GM21825 (cell line): ENCODE results near the gene ADCY4.

ENCODE experiments used
- ATAC-seq: cut with Tn5 transposase; IDR thresholded peaks from one replicate; pipeline ENCODE4 v1.9.1; 2021; ENCODE audit warnings: mild to moderate bottlenecking, moderate library complexity; ENCODE audit not compliant: unreplicated experiment

Gene ADCY4

DNA sequence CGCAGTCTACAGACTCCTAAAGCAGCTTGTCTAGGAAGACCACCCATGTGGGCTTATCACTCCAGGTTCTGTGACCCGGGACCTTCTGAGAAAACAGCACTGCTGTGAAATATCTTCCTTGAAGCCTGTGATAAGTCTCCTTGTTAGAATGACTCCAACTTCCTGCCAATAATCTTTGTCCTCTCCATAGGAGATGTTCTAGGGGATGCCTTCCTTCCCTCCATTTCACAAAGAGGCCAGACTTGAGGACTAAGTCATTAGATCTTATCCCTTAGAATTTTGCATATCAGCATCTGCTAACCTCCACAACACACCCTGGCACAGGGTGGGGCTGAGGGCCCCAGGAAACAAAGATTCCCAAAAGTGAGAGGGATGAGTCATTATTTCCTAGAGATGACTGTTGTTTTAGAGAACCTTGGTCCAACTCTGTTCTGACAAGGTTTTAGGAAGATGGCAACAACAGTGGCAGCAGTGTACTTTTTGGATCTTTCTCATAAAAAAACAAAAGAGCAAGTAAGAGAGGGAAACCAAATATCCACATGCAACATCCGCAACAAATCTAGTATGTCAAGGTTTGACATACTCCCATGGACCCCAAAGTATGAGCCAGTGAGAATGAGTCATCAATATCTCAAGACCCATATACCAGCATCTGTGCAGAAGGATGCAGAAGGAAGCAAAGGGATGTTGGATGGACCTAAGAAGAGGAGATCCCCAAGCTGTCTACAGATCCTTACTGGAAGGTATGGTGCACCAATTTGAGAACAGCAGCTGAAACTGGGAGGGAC lies 17.5 kb downstream of the ADCY4 start:
- no peak for ATAC-seq

DNA sequence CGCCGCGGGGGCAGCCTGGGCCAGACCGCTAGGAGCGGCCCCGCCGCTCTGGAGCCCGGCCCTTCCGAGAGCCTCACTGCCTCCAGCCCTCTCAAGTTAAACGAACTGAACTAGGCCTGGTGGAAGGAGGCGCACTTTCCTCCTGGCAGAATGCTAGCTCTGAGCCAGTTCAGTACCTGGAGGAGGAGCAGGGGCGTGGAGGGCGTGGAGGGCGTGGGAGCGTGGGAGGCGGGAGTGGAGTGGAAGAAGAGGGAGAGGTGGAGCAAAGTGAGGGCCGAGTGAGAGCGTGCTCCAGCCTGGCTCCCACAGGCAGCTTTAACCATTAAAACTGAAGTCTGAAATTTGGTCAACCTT lies 18.3 kb downstream of the ADCY4 start:
- ATAC-seq = no peak

DNA sequence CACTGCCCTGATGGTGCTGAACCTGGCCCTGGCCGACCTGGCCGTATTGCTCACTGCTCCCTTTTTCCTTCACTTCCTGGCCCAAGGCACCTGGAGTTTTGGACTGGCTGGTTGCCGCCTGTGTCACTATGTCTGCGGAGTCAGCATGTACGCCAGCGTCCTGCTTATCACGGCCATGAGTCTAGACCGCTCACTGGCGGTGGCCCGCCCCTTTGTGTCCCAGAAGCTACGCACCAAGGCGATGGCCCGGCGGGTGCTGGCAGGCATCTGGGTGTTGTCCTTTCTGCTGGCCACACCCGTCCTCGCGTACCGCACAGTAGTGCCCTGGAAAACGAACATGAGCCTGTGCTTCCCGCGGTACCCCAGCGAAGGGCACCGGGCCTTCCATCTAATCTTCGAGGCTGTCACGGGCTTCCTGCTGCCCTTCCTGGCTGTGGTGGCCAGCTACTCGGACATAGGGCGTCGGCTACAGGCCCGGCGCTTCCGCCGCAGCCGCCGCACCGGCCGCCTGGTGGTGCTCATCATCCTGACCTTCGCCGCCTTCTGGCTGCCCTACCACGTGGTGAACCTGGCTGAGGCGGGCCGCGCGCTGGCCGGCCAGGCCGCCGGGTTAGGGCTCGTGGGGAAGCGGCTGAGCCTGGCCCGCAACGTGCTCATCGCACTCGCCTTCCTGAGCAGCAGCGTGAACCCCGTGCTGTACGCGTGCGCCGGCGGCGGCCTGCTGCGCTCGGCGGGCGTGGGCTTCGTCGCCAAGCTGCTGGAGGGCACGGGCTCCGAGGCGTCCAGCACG lies 18.9 kb downstream of the ADCY4 start:
- ATAC-seq = no peak

DNA sequence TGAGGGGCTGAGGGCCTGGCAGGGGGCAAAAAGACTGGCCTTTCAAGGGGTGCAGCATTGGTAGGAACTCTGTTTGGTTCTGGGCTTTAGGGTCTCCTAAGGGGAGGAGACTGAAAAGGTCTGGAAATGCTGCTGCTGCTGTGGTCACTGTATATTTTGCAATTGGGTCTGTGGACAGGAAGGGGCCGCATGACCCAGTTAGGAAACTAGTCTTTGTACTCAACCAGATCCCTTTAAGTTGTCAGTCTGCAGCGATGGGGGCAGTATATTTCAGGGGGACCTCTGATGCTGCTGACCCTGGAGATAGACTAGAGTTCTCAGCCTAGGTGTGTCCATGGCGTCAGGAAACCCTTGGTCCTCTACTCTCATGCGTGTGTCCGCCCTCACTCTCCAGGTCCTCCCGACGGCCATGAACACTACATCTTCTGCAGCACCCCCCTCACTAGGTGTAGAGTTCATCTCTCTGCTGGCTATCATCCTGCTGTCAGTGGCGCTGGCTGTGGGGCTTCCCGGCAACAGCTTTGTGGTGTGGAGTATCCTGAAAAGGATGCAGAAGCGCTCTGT lies 19.5 kb downstream of the ADCY4 start:
- no peak for ATAC-seq

DNA sequence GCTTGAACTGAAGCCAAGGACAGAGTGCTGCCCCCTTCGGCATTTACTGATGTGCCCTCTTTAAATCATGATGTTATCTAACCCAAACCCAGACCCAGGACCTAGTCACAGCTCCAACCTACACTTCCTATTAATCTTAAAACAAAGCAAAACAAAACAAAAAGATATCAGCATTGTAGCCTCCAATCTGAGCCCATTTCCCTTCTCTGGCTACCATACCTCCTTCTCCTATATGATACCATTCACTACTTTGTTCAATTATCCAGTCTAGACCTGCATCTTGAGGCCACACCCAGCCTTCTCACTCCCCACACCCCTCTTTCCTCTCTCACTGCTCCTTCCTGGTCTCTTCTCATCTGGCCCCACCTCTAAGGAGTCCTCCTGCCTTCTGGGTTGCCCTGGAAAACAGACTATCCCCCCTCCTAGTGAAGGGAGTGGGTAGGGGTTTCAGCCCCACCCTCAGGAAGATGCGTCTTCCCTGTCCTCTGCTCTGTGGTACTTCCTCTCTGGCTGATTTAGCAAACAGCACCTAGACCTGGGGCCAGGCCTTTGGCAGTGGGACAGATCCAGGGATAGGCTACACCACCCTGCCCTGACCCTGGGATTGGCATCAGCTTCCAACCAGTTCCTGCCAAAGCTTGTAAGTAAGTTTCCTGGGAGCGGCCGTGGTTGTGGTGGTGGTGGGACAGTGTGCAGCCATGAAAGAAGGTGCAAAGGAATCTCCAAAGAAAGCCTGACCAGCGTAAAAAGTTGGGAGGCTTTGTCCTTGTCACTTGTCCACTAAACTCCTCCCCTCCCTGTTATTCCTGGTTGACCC lies 20.3 kb downstream of the ADCY4 start:
- no peak for ATAC-seq

DNA sequence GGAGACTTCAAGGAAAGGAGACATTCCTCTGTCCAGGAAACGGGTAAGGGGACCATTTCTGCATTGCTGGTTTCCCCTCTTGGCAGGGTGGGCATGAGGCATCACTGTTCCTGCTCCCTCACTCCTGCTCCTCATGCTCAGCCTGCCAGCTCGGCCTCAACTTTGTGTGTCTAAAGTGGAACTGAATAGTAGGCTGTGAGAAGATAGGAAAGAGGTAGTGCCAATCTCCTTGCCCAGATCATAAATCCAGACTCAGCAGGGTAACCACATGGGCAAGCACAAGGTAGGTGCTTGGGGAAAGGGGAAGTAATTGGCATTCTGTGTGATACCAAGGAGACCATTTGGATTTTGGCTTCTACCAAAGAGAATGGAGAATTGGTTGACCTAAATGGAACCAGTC lies 21.0 kb downstream of the ADCY4 start:
- no peak for ATAC-seq

DNA sequence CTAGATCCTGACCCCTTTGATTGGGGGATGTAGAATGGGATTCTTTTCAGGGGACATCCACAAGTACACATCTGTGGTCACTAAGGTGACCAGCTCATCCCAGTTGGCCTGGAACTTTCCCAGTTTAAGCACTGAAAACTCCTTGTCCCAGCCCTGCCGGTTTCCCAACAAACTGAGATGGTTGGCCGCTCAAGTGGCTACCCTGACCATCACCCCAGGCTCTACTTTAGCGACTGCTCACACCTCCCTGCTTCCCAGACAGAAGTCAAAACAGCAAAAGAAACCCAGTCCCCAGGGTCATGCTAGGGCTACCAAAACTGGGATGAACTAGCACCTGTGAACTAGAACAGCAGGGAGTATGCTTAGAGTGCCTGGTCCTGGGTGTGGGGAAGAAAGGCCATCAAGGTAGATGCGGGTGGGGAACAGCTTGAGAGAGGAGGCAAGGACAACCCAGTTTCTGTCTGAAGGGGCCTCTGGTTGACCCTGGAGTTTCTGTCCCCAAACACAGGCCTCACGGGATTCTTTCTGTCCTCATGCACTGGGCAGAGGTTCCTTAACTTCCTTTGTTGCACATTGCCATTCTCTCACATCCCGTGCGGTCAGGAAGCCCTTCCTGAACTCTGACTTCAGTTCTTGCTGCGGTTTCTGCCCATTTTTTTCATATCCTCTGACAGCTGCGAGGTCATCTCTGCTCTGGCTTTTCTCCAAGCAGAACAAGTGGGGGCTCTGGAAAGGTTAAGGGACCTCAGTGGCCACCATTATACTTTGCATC lies 21.9 kb downstream of the ADCY4 start:
- no peak for ATAC-seq

DNA sequence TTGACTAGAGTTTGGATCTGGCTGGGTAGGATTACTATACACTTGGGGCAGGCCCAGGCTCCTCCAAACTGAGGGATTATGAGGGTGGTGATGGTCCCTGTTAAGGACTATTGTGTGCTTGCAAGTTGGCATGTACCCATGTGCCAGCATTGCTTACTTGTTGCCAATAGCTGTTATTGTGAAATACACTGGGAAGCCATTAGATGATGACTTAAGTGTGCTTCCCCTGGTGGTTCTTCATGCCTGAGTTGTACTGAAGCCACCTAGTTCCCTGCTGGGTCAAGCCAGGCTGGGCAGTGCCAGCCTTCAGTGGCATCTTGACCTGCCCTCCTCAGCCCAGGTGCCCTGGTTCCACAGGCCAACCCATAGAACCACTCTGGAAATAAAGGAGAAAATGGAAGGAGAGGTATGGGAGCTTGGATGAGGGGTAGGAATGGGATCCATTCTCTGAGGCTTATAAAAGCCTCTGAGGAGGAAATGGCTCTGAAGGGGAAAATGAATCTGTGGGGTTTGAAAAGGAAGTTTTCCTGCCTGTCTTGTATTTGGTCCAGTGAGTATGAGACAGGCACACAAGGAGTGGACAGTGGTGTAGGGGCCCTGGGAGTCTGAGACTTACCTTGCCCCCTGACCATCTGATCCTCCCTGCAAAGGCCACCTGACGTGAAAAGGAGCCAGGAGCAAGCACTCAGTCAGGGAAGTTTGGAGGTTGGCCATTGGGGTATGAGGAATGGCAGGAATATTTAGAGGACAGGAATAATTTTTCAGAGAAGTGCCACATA lies 22.8 kb downstream of the ADCY4 start:
- no peak for ATAC-seq

DNA sequence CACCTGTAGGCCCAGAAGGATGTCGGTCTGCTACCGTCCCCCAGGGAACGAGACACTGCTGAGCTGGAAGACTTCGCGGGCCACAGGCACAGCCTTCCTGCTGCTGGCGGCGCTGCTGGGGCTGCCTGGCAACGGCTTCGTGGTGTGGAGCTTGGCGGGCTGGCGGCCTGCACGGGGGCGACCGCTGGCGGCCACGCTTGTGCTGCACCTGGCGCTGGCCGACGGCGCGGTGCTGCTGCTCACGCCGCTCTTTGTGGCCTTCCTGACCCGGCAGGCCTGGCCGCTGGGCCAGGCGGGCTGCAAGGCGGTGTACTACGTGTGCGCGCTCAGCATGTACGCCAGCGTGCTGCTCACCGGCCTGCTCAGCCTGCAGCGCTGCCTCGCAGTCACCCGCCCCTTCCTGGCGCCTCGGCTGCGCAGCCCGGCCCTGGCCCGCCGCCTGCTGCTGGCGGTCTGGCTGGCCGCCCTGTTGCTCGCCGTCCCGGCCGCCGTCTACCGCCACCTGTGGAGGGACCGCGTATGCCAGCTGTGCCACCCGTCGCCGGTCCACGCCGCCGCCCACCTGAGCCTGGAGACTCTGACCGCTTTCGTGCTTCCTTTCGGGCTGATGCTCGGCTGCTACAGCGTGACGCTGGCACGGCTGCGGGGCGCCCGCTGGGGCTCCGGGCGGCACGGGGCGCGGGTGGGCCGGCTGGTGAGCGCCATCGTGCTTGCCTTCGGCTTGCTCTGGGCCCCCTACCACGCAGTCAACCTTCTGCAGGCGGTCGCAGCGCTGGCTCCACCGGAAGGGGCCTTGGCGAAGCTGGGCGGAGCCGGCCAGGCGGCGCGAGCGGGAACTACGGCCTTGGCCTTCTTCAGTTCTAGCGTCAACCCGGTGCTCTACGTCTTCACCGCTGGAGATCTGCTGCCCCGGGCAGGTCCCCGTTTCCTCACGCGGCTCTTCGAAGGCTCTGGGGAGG lies 23.9 kb downstream of the ADCY4 start, which contains the start of gene LTB4R:
LTB4R (plus strand) TSS at position 857 of the 959 bp plus-strand sequence. CDS start 4,150 bp downstream, outside the sequence.
- peak; percentile 66 for ATAC-seq

DNA sequence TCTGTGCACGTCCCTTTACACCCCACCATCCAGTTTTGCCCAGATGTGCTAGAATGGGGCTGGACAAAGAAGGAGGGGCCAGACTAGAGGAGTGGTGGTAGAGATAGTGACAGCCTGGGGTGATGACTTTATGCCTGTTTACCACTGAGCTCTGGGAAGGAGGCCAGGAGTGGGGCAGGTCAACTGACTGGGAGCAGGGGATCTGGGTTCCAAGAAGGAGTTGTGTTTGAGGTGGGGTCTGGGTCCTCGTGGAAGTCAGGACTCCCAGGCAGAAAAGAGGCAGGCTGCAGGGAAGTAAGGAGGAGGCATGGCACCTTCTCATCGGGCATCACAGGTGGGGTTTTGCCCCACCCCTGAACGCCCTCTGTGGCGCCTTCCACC lies 24.6 kb downstream of the ADCY4 start:
- no peak for ATAC-seq

DNA sequence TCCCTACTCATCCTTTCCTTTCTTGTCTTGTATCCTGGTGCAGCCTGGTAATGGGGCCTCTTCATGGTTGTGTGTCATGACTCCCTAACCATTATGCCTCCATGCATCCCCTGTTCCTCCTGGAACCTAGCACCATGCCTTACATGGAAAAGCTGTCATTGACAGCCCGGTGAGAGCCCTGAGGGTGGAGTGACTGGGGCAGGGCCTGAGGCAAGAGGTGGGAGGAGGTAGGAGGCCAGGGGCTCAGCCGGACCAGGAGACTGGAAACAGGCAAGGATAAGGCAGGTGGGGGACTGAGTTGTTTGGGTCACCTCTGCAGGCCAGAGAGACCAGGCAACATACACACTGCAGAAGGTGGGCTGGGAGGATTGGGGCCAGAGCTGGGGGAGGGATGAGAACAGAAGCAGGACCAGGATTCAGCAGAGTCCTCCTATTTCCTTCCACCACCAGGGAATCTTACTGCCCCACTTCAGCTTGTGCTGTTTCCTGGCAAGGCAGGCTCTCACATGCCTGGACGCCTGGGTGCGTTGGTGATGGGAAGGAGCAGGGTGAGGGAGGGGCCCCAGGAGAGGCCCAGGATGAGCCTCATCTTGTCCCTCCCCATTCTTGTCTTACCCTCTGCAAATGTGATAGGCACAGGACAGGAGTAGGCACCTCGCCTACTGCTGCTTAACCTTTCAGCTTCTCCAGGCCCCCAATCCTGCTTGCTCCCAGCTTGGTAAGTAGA lies 25.2 kb downstream of the ADCY4 start, which contains the start of gene LTB4R2:
LTB4R2 (plus strand) TSS at position 603 of the 727 bp plus-strand sequence. CDS start 525 bp downstream, outside the sequence.
- ATAC-seq = no peak

DNA sequence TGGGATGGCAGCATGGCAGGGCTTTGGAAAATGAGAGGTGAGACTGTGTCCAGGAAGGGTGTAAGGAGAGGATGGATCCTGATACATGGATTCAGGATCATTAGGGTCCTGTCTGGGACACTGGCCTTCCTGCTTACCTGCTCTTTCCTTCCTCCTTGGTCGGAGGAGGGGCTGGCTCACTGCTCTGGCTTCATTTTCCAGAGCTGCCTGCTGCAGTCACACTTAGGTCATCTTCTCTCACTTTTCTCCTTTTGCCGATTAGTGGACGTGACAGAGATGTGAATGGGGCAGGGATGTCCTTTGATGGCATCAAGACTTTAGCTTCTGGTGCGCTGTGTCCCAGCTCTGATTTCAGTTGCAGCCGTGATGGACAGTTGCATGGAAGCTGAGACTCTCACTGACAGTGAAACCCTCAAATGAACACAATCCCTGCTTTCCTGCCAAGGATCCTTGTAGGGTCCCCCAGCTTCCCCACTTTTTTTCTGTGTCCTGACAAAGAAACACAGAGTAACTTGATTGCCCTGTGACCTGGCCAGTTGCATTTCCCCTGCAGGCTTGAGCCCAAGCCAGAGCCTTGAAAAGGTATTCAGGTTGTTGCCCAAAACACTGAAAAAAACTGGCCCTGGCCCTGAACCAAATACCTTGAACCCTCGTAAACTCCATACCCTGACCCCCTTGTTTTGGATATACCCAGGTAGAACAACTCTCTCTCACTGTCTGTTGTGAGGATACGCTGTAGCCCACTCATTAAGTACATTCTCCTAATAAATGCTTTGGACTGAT lies 26.3 kb downstream of the ADCY4 start:
- no peak for ATAC-seq

DNA sequence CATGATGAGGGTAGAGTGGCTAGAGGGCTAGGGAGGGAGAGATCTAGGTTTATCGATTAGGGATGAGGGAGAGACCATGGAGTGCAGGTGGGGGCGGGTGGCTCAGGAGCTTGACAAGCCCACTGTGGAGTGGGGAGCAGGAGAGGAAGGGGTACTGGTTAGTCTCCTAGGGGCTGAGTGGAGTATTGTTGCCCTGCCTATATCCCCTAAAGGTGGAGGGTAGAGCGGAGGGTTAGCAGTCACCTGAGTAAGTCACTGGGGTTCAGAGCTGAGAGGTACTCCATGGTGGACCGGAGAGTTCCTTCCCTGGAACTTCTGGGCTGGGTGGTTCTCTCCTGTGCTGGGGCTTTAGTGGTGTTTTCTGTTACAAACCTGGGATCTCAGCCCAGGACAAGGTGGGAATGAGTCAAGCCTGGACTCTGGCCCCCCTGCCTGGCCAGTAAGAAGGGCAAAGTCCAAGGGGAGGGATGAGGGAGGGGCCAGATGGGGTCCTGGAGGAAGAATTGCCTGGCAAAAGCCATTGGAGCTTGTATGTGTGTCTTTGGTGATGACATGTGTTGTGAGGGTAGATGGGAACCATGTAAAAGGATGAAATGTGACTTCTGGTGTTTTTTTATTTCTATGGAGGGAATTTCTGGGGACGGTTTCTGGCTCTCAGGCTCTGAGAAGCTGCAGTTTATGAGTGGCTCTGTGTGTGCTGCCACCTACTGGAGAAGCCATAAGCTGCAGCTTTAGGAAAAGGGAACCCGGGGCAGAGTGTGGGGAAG lies 27.1 kb downstream of the ADCY4 start, which contains the start of gene CIDEB:
CIDEB (minus strand) TSS at position 403 of the 767 bp plus-strand sequence; CDS start at position 284, 119 bp downstream.
- ATAC-seq = no peak

DNA sequence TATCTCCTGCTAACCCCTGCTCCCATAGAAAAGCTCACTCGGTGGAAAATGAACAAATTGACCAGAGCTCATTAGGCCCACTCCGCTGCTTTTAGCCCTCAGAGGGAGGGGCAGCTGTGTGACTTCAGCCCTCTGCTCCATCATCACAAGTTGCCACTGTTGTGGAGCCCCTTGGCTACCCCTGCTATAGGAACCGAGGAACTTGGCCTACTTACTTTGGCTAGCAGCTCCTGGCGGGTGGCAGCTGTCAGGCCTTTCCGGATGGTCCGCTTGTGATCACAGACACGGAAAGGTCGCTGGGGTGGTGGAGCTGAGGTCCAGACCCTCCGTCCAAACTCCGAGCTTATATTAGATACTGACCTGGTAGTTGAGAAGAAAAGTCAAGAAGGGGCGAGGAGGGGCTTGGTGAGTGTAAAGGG lies 27.7 kb downstream of the ADCY4 start:
- ATAC-seq = no peak

DNA sequence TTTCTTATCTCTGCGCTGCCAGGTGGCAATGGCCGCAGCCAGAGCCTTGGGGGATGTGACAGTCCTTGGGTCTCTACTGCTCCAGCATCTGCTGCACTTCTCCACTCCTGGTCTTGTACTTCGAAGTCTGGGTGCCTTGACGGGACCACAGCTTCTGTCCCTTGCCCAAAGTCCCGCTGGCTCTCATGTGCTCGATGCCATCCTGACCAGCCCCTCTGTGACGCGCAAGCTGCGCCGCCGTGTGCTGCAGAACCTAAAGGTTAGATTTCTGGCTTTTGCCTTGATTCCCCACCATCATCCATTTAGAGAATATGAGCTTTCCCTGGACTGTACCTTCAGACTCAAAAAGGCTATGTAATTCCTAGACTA lies 30.9 kb downstream of the ADCY4 start:
- no peak for ATAC-seq
